Psoas muscle (tissue), 8 donors: Measurements from ENCODE around the gene HNRNPC. TPM values are rescaled to one million over a fixed set of nuclear protein-coding genes. Genes with fewer than 3 reads are reported as not detected.
A peak's percentile ranks its signal among the peaks of the same experiment; 100 is the strongest.

Source experiments
- ATAC-seq, 4 donors: fragments of 200-7000 bp; cut with Tn5 transposase; one replicate each; pipeline ENCODE4 v1.9.1; 2020; ENCODE audit warnings: moderate library complexity in 3 of 4, mild to moderate bottlenecking in 2 of 4
- DNase-seq, 2 donors: peaks; one replicate each; pipeline ENCODE4 v3.0.0-alpha.2; 2020
- H3K27ac ChIP-seq: fragments of 200-600 bp; one replicate; pipeline ENCODE4 v1.8.0; 2022
- H3K27me3 ChIP-seq, 3 donors: fragments of 200-600 bp in 1 of 3; one replicate each; pipeline versions ENCODE4 v1.6.1 to v1.8.0; 2013 to 2022; ENCODE audit warnings: low read length in 2 of 3, mild to moderate bottlenecking in 2 of 3, moderate library complexity in 1 of 3; ENCODE audit not compliant: insufficient read depth in 3 of 3
- H3K36me3 ChIP-seq, 2 donors: fragments of 200-600 bp in 1 of 2; one replicate each; pipeline versions ENCODE4 v1.6.1 to v1.8.0; 2013 to 2022; ENCODE audit warnings: low read depth in 1 of 2, mild to moderate bottlenecking in 1 of 2, moderate library complexity in 1 of 2; ENCODE audit not compliant: insufficient read depth in 1 of 2
- H3K4me1 ChIP-seq: fragments of 200-600 bp; one replicate; pipeline ENCODE4 v1.8.0; 2022
- H3K4me3 ChIP-seq: fragments of 200-600 bp; one replicate; pipeline ENCODE4 v1.8.0; 2022; ENCODE audit warnings: mild to moderate bottlenecking
- H3K9me3 ChIP-seq: fragments of 200-600 bp; one replicate; pipeline ENCODE4 v1.8.0; 2022
- WGBS, 3 donors: extraction: QIAGEN DNeasy Blood & Tissue Kit; methylation state at CpG; one replicate each; pipeline versions ENCODE4 v1.1.6 to v1.1.7; 2013; 5-methylcytosine and 5-hydroxymethylcytosine counted together
- intact Hi-C, 2 donors: fragments of 100-400 bp; cut with DNase I; formaldehyde crosslinking; loops; one replicate each; pipeline versions ENCODE4 v1.11.0 to v1.14.2; 2022
- polyA plus RNA-seq, 3 donors: library from polyadenylated mRNA; stranded (reverse); fragments of 200-250 nt; gene quantifications; one replicate each; pipeline ENCODE4 v1.2.3, GENCODE V29; 2013
- total RNA-seq, 4 donors: library from RNA; stranded (reverse); fragmentation: NEBNext Ultra II Directional in 2 of 4; extraction: Animal tissue kit (Norgen Biotek cat#: 25700) in 2 of 4; gene quantifications; one replicate each; pipeline versions ENCODE4 v1.2.1 to v1.2.4, GENCODE V29; 2021 to 2023
- TF ChIP-seq, protein P1 (sequence below): fragments of 200-600 bp; IDR thresholded peaks from one replicate; pipeline ENCODE4 v1.8.0; 2022; ENCODE audit warnings: antibody characterized with exemption
- donor health status: healthy with polysubstance abuse.
- donor health status: DM: no; HTN: no; CAD: no; lungs with moderate emphysema.
- donor health status: Bipolar disorder and iron deficiency.
- donor health status: healthy.
- donor health status: DM: yes; HTN: yes; CAD: no.
- donor health status: DM: no; HTN: no; CAD: no.
- donor health status: DM: no; HTN: no; CAD: no.
- donor health status: DM: yes; HTN: yes; CAD: no.

Gene HNRNPC
- total and polyA plus RNA-seq, 7 donors = 215 to 310 (median 250) TPM

DNA sequence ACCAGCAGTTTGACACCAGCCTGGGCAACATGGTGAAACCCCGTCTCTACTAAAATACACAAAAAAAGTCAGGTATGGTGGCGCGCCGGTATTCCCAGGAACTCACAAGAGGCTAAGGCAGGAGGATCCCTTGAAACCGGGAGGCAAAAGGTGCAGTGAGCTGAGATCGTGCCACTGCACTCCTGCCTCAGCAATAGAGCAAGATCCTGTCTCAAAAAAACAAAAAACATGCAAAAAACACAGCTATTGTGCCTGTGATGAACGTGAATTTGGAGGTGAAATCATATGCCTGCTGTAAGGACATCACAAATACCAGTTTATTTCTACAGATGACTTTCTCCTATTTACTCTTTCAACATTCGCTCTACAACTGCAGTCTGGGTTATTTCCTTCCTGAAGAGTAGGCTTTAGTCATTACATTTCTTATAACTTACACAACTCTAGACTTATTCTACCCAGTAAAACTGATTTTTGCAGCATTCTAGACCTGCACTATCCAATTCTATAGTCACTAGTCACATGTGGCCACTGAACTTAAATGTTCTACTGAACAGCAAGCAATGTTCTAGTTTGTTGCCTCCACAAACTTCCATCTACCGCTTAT lies 48.3 kb downstream of the HNRNPC start:
- H3K27ac ChIP-seq = no peak overlapping the region

DNA sequence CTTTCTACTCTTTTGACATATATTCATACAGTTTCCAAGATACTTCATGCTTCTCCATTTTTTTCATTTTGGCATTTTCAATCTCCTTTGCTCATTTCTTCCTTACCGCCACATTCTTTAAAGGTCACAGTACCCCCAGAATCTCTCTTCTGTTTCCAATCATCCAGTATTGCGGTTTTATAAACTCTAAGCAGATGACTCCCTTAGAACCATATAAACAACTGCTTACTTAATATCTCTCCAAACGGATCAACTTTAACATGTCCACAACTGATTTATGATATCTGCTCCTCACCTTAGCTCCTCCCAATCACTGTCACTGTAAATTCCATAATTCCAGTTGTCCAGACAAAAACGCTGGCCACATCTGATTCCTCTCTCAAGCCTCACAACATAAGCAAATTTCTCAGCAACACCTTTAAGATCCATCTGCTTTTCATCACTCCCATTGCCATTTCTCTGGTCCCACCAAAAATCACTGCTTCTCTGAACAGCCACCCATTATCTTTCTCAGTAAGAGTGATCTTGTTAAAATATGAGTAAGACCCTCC lies 49.6 kb downstream of the HNRNPC start:
- no peak overlapping the region for H3K4me3 ChIP-seq
- TF ChIP-seq, protein P1, sequence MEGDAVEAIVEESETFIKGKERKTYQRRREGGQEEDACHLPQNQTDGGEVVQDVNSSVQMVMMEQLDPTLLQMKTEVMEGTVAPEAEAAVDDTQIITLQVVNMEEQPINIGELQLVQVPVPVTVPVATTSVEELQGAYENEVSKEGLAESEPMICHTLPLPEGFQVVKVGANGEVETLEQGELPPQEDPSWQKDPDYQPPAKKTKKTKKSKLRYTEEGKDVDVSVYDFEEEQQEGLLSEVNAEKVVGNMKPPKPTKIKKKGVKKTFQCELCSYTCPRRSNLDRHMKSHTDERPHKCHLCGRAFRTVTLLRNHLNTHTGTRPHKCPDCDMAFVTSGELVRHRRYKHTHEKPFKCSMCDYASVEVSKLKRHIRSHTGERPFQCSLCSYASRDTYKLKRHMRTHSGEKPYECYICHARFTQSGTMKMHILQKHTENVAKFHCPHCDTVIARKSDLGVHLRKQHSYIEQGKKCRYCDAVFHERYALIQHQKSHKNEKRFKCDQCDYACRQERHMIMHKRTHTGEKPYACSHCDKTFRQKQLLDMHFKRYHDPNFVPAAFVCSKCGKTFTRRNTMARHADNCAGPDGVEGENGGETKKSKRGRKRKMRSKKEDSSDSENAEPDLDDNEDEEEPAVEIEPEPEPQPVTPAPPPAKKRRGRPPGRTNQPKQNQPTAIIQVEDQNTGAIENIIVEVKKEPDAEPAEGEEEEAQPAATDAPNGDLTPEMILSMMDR = no peak
- DNase-seq = no peak
- no peaks in the 10 kb centered on the region for H3K27me3 ChIP-seq
- H3K27ac ChIP-seq = peak overlapping the region; percentile 69
- peaks cover 0 to 85% of the 10 kb centered on the region in 2 donors for H3K36me3 ChIP-seq
- WGBS, 3 donors = 63 to 76% (median 68%) methylated on average over 4 of the region's 4 CpGs
- ATAC-seq = no peak
- H3K4me1 ChIP-seq = peaks cover 51% of the 10 kb centered on the region
- intact Hi-C loops = no loop called here
- H3K9me3 ChIP-seq = no peaks in the 10 kb centered on the region

More for the DNA sequence above, 48.3 kb downstream of the HNRNPC start:
- ATAC-seq (no peak), DNase-seq (no peak)
- no peaks in the 10 kb centered on the region for H3K27me3 ChIP-seq
- H3K4me1 ChIP-seq = peaks cover 41% of the 10 kb centered on the region
- 93 to 94% (median 93%) methylated on average over 9 of the region's 9 CpGs for WGBS, 3 donors
- TF ChIP-seq, protein P1 = no peak
- no peak overlapping the region for H3K4me3 ChIP-seq
- H3K36me3 ChIP-seq = peaks cover 0 to 86% of the 10 kb centered on the region in 2 donors
- intact Hi-C loops = no loop called here
- no peaks in the 10 kb centered on the region for H3K9me3 ChIP-seq

DNA sequence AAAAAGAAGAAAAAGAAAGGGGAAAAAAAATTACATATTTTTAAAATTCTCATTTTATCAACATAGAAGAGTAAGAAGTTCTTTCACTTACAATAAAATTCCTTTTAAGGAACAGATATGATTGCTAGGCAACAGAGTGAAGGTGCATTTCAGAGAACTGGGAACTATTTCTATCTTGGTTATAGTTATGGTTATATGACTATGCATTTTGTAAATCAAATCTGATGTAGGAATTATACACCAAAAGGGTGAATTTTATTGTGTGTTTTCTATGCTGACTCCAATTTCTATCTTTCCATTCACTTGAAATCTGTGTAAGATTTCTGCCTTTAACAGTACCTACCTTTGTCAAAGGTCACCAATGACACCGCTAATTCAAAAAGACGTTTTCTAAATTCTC lies 50.1 kb downstream of the HNRNPC start:
- DNase-seq = no peak
- TF ChIP-seq, protein P1 = no peak
- Histone ChIP-seq H3K4me3 (no peak overlapping the region), H3K36me3 (peaks cover 0 to 85% of the 10 kb centered on the region in 2 donors), H3K27me3 (no peaks in the 10 kb centered on the region), H3K4me1 (peaks cover 46% of the 10 kb centered on the region), H3K27ac (peak overlapping the region; percentile 69), H3K9me3 (no peaks in the 10 kb centered on the region)
- ATAC-seq = no peak
- intact Hi-C loops = no loop called here
- 74 to 86% (median 76%) methylated on average over 2 of the region's 2 CpGs for WGBS, 3 donors

DNA sequence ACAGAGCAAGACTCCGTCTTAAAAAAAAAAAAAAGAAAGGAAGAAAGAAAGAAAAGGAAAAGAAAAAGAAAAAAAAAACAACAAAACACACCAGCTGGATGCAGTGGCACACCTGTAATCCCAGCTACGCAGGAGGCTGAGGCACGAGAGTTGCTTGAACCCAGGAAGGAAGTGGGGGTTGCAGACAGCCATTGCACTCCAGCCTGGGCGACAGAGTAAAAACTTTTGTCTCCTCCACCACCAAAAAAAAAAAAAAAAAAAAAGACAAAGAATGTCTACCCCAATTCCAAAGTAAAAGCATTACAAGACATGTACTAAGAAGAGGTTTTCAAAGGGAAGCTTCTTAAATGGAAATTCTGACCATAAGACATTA lies 53.4 kb downstream of the HNRNPC start:
- ATAC-seq (no peak), DNase-seq (no peak)
- Histone ChIP-seq H3K27me3 (no peaks in the 10 kb centered on the region), H3K4me1 (peaks cover 32% of the 10 kb centered on the region), H3K27ac (no peak overlapping the region), H3K9me3 (no peaks in the 10 kb centered on the region), H3K4me3 (no peak overlapping the region), H3K36me3 (peaks cover 7 to 84% of the 10 kb centered on the region in 2 donors)
- WGBS, 3 donors = 75 to 81% (median 77%) methylated on average over 4 of the region's 4 CpGs
- TF ChIP-seq, protein P1 = no peak
- intact Hi-C loops = no loop called here
